Right atrium auricular region (tissue), 2 donors: Measurements from ENCODE around the gene SLC5A12. TPM values are rescaled to one million over a fixed set of nuclear protein-coding genes. Genes with fewer than 3 reads are reported as not detected.

Experiments
- DNase-seq: peaks from one replicate; pipeline ENCODE4 v3.0.0-alpha.2; 2019; ENCODE audit warnings: low spot score
- H3K27ac ChIP-seq, 2 donors: fragments of 200-600 bp; sonication (generic); 1 replicate in 1 of 2; 2 replicates in 1 of 2; pipeline ENCODE4 v1.5.1; 2016 to 2019
- H3K27me3 ChIP-seq, 2 donors: fragments of 200-600 bp; sonication (generic); one replicate each; pipeline versions ENCODE4 v1.5.1 to v1.6.0; 2017 to 2019
- H3K36me3 ChIP-seq: fragments of 200-600 bp; sonication (generic); one replicate; pipeline ENCODE4 v1.5.1; 2016
- H3K4me1 ChIP-seq, 2 donors: fragments of 200-600 bp; sonication (generic); one replicate each; pipeline versions ENCODE4 v1.5.1 to v1.6.0; 2017 to 2019
- H3K4me3 ChIP-seq, 2 donors: fragments of 200-600 bp; sonication (generic); 1 replicate in 1 of 2; 2 replicates in 1 of 2; pipeline ENCODE4 v1.5.1; 2017 to 2019; ENCODE audit warnings: mild to moderate bottlenecking in 1 of 2, moderate library complexity in 1 of 2
- H3K9me3 ChIP-seq, 2 donors: fragments of 200-600 bp; sonication (generic); one replicate each; pipeline ENCODE4 v1.5.1; 2019
- total RNA-seq, 2 donors: library from RNA; depleted of rRNA; stranded (reverse); fragments of >200 nt; gene quantifications; one replicate each; pipeline ENCODE4 v1.1.0, GENCODE V29; 2016
- TF ChIP-seq, protein P1 (sequence below), 2 donors: fragments of 200-600 bp; sonication (generic); IDR thresholded peaks; one replicate each; pipeline ENCODE4 v1.5.1; 2019; ENCODE audit warnings: antibody characterized with exemption in 2 of 2

The SLC5A12 gene
- total RNA-seq, 2 donors from 2014 or later = 1.7 to 4.0 TPM

GRCh38 chr11:26731084-26731456 is 9.2 kb upstream of the SLC5A12 start:
- Histone ChIP-seq H3K27me3 (no peaks in the 10 kb centered on the region), H3K4me3 (no peak overlapping the region), H3K36me3 (no peaks in the 10 kb centered on the region), H3K9me3 (no peaks in the 10 kb centered on the region), H3K4me1 (no peaks in the 10 kb centered on the region), H3K27ac (peak overlapping the region in 1 of 2 donors; percentile 15)
- TF ChIP-seq, protein P1, sequence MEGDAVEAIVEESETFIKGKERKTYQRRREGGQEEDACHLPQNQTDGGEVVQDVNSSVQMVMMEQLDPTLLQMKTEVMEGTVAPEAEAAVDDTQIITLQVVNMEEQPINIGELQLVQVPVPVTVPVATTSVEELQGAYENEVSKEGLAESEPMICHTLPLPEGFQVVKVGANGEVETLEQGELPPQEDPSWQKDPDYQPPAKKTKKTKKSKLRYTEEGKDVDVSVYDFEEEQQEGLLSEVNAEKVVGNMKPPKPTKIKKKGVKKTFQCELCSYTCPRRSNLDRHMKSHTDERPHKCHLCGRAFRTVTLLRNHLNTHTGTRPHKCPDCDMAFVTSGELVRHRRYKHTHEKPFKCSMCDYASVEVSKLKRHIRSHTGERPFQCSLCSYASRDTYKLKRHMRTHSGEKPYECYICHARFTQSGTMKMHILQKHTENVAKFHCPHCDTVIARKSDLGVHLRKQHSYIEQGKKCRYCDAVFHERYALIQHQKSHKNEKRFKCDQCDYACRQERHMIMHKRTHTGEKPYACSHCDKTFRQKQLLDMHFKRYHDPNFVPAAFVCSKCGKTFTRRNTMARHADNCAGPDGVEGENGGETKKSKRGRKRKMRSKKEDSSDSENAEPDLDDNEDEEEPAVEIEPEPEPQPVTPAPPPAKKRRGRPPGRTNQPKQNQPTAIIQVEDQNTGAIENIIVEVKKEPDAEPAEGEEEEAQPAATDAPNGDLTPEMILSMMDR (IDR thresholded peaks at IDR 0.05) = no peak
- DNase-seq = no peak

DNA sequence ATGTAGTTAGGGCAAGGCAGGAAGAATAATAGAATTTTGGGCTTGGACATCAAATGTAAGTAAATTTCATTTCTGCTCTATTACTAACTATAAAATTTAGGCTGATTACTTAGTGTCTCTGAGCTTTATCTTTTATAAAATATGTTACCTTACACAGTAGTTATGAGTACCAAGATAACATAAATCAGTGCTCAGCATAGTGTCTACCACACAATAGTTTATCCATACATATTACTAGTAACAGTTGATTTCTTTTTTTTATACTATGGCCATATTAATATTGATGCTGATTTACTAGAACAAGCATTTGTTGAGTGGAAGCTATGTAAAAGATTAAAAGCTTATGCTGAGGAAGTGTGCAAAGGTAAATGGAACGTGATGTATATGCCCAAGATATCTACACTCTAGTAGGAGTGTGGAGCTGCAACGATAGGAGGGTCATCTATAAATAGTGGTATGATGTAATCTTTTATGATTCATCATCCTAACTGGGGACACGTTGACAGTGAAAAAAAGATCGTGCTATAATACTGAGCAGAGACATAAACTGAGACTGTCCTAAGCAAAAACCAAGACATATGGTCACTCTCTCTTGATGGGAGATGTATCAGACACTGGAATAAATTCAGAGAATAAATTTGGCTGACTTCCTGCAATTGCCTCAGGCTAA is 8.7 kb upstream of the SLC5A12 start:
- no peak for DNase-seq
- Histone ChIP-seq H3K36me3 (no peaks in the 10 kb centered on the region), H3K27ac (peak overlapping the region in 1 of 2 donors; percentile 15), H3K4me1 (no peaks in the 10 kb centered on the region), H3K9me3 (no peaks in the 10 kb centered on the region), H3K4me3 (no peak overlapping the region), H3K27me3 (no peaks in the 10 kb centered on the region)
- TF ChIP-seq, protein P1 (IDR thresholded peaks at IDR 0.05) = no peak

DNA sequence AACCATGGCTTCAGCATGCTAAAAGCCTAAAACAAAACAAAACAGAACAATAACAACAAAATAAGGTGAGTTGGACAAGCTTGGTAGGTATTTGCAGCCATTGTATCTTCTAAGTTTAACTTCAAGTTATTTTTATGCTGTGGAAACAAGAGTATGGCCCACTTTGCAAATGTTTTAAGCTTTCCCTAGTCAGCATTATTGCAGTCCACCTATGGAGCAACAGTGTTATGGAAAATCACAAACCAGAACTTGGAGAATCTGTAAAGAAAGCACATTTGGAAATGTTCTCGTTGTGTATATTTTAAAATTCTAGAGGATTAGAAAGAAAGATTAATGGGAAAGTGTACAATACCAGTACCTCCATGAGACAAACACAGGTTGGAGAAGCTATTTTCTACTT is 7.4 kb upstream of the SLC5A12 start:
- Histone ChIP-seq H3K36me3 (no peaks in the 10 kb centered on the region), H3K4me3 (no peak overlapping the region), H3K27ac (no peak overlapping the region), H3K9me3 (no peaks in the 10 kb centered on the region), H3K4me1 (no peaks in the 10 kb centered on the region), H3K27me3 (no peaks in the 10 kb centered on the region)
- DNase-seq = no peak
- TF ChIP-seq, protein P1 (IDR thresholded peaks at IDR 0.05) = no peak

DNA sequence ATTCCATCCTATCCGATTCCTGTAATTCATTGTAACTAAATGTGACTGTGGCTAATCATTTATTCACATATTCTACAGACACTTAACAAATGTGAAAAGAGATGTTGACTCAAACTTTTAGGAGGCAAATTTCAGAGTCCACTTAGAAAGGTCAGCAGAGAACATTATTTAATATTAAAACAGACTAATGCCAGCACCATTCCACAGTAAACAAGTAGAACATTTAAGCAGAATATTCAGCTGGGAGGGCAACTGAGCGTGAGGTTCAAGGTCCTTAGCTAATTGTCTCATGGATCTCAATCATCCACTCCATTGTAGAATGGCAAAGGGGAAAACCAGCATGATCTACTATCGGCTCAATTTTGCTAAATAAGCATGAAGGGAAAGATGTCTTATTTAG is 5.1 kb upstream of the SLC5A12 start:
- Histone ChIP-seq H3K9me3 (no peaks in the 10 kb centered on the region), H3K27me3 (no peaks in the 10 kb centered on the region), H3K27ac (no peak overlapping the region), H3K4me1 (no peaks in the 10 kb centered on the region), H3K36me3 (no peaks in the 10 kb centered on the region), H3K4me3 (no peak overlapping the region)
- DNase-seq = no peak
- TF ChIP-seq, protein P1 (IDR thresholded peaks at IDR 0.05) = no peak

GRCh38 chr11:26719998-26720397 is 1.9 kb downstream of the SLC5A12 start:
- no peak for DNase-seq
- Histone ChIP-seq H3K4me3 (peak overlapping the region in 1 of 2 donors; percentile 16), H3K9me3 (no peaks in the 10 kb centered on the region), H3K4me1 (peaks cover 0 to 8% of the 10 kb centered on the region in 2 donors), H3K36me3 (no peaks in the 10 kb centered on the region), H3K27me3 (no peaks in the 10 kb centered on the region), H3K27ac (peak overlapping the region in 1 of 2 donors; percentile 18)
- TF ChIP-seq, protein P1 (IDR thresholded peaks at IDR 0.05) = no peak
